GM20431 (cell line): ENCODE results near the gene PHF8.

Experiments
- in situ Hi-C: fragments of 300-500 bp; cut with MseI, MboI; formaldehyde crosslinking; loops from one replicate; pipeline ENCODE4 v1.15.0; 2020; ENCODE audit warnings: low sequenced_read_pairs; ENCODE audit not compliant: unreplicated experiment

Gene PHF8

GRCh38 chrX:54029529-54030143 is 14.6 kb downstream of the PHF8 start:
- in situ Hi-C loops, result no loop called here

GRCh38 chrX:54024350-54024749 is 19.9 kb downstream of the PHF8 start:
- in situ Hi-C loops, result no loop called here

- in situ Hi-C loops, result no loop called here
Observed at GRCh38 chrX:54012830-54013500, 31.3 kb downstream of the PHF8 start.

GRCh38 chrX:54007682-54008081 is 36.6 kb downstream of the PHF8 start:
- in situ Hi-C loops, result no loop called here

GRCh38 chrX:53997724-53998123 is 46.5 kb downstream of the PHF8 start:
- in situ Hi-C loops, result no loop called here

GRCh38 chrX:53992589-53992988 is 51.7 kb downstream of the PHF8 start:
- in situ Hi-C loops, result no loop called here

DNA sequence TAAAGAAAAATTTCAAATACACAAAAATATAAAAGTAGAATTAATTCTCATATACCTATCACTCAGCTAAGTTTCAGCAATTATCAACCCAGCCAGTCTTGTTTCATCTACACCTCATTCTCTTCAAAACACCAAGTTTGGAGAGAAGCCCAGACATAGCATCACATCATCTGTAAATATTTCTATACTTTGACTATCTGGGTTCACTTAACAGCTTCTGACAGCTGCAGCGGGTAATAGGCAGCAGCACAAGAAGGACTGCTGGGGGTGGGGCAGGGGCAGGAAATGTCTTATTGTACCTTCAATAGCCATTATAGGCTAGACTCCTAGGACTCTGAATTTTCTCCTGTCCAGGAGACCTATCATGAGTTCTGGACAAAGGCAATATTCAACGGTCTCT is 54.1 kb downstream of the PHF8 start:
- in situ Hi-C loops, result no loop called here

DNA sequence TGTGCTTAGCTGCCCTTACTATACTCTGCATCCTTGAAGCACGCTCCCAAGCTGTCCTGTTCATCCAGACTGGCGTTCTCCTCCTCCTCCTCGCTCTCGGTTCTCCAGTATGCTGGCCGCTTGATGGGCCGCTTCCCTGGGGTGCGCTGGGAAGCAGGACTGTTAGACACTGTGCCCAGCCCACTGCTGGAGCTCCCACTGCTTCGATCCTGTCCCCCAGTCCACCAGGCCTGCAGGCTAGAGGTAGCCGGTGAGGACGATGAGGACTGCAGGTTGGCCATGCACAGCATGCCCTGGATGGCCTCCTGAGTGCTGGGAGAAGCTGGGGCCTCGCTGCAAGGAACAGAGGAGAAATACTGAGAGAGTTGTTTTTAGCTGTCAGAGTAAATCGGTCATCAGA is 59.4 kb downstream of the PHF8 start:
- in situ Hi-C loops, result no loop called here

DNA sequence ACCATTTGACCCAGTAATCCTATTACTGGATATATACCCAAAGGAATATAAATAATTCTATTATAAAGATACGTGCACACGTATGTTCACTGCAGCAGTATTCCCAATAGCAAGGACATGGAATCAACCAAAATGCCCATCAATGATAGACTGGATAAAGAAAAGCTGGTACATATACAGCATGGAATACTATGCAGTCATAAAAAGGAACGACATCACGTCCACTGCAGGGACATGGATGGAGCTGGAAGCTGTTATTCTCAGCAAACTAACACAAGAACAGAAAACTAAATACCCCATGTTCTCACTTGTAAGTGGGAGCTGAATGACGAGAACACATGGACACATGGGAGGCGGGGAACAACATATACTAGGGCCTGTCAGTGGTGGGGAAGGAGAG is 69.7 kb downstream of the PHF8 start:
- in situ Hi-C loops, result no loop called here

DNA sequence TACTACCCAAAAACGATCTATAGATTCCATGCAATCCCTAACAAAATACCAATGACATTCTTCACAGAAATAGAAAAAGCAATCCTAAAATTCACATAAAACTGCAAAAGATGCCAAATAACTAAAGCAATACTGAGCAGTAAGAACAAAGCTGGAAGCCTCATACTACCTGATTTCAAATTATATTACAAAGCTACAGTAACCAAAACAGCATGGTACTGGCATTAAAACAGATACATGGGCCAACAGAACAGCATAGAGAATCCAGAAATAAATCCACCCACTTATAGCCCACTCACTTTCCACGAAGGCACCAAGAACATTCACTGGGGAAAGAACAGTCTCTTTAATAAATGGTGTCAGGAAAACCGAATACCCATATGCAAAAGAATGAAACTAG is 74.7 kb downstream of the PHF8 start:
- in situ Hi-C loops, result no loop called here

GRCh38 chrX:53950130-53950733 is 94.0 kb downstream of the PHF8 start:
- in situ Hi-C loops, result no loop called here

- in situ Hi-C loops, result no loop called here
Observed at GRCh38 chrX:53940180-53940579, 104.1 kb downstream of the PHF8 start.

GRCh38 chrX:53939127-53939526 is 105.1 kb downstream of the PHF8 start:
- in situ Hi-C loops, result no loop called here

DNA sequence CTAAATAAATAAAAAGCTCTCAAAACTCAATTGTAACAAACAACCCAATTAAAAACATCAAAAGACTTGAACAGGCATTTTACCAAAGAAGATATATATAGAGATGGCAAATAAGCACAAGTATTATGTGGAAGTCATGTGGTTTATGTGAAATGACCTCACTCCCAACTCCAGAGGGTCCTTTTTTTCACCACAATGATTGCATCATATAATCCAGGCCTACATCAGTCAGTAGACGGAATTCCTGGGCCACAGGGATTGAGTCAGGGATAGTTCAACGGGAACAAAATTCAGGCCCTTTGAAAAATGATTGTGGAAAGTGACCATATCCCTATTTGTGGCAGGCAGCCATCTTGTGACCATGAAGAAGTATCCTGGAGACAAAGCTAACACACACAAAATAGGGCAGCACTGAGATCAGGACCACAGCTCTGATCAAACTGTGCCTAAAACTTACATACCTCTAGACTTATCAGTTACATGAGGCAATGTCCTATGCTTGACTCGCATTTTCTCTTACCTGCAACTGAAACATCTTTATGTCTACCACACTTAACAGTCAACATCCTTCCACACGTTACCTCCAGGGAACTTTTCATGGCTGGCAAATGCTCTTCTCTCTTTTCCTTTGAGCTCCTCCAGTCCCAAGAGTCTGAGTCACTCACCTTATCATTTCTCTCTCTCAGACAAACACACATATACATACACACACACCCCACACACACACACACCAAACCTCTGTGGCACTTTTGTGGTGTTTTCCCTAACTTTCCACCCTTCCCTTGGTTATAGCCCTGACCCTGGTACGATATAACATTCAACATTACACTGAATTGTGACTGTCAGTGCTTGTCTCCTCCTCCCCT is 113.5 kb downstream of the PHF8 start:
- in situ Hi-C loops, result no loop called here

GRCh38 chrX:53926030-53926429 is 118.2 kb downstream of the PHF8 start:
- in situ Hi-C loops, result no loop called here

DNA sequence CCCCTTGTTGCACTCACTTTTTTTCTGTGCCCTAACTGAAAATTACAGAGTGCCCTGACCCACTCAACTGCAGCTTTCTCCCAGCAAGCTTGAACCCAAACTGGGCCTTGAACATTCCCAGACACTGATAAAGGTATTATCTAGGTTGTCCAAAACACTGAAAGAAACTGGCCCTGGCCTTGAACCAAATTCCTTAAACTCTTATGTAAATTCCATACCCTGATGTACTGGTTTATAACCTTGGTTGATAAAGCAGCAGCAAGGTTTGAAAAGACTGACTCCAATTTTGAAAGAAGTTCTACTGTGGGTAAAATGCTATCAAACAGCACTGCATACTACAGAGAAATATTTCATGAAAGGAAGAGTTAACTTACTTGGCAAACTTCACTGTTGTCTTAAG is 125.6 kb downstream of the PHF8 start:
- in situ Hi-C loops, result no loop called here

DNA sequence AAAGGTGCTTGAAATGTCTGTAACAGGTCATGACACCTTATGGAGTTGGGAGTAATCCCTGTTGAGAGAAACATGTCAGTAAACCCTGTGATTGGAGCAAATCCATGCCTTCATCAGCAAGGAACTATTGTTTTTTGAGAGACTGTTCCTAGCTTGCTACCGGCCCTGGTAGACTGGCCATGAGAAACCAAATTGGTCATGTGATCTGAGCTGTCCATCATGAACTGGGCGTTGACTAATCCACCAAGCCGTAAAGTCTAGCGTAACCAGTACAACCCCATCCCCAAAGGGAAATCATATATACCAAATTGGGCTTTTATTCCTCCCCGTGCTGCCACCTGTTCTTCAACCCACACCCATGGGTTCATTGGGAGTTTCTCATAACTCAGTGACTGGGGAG is 143.7 kb downstream of the PHF8 start:
- in situ Hi-C loops, result no loop called here

DNA sequence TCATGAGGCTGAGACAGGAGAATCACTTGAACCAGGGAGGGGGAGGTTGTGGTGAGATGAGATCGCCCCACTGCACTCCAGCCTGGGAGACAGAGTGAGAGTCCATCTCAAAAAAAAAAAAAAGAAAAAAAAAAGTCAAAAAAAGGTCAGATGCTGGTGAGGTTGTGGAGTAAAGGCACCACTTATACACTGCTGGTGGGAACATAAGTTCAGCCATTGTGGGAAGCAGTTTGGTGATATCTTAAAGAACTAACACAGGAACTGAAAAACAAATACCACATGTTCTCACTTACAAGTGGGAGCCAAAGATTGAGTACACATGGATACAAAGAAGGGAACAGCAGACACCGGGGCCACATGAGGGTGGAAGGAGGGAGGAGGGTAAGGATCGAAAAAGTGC is 149.0 kb downstream of the PHF8 start:
- in situ Hi-C loops, result no loop called here
